GM23338 (cell line): Measurements from ENCODE around the gene PDHX. TPM values are rescaled to one million over a fixed set of nuclear protein-coding genes. Genes with fewer than 3 reads are reported as not detected.

Experiments used
- ATAC-seq: fragments of 200-7000 bp; cut with Tn5 transposase; 3 replicates; pipeline ENCODE4 v1.9.1; 2020
- DNase-seq: peaks from one replicate; pipeline ENCODE4 v3.0.0-alpha.2; 2015; ENCODE audit warnings: low spot score
- H2AFZ ChIP-seq: fragments of 200-600 bp; sonication (generic); 2 replicates; pipeline ENCODE4 v1.8.0; 2016; ENCODE audit warnings: antibody characterized with exemption, mild to moderate bottlenecking, moderate library complexity
- H3F3A ChIP-seq: fragments of 200-600 bp; sonication (generic); replicated peaks from 2 replicates; pipeline ENCODE4 v1.8.0; 2017; ENCODE audit warnings: antibody characterized with exemption, mixed run types, low read depth
- H3K27ac ChIP-seq: fragments of 200-600 bp; sonication (generic); 2 replicates; pipeline ENCODE4 v1.6.1; 2016; ENCODE audit warnings: low read depth
- H3K27me3 ChIP-seq: fragments of 200-600 bp; sonication (generic); 2 replicates; pipeline ENCODE4 v1.8.0; 2016; ENCODE audit warnings: mild to moderate bottlenecking, mixed run types, moderate library complexity; ENCODE audit not compliant: insufficient read depth
- H3K36me3 ChIP-seq: fragments of 200-600 bp; sonication (generic); 2 replicates; pipeline ENCODE4 v1.8.0; 2016; ENCODE audit warnings: mild to moderate bottlenecking; ENCODE audit not compliant: insufficient read depth
- H3K4me1 ChIP-seq: fragments of 200-600 bp; sonication (generic); 2 replicates; pipeline ENCODE4 v1.8.0; 2016; ENCODE audit warnings: mild to moderate bottlenecking, moderate library complexity; ENCODE audit not compliant: insufficient read depth
- H3K4me2 ChIP-seq: fragments of 200-600 bp; sonication (generic); 2 replicates; pipeline ENCODE4 v1.7.1; 2017; ENCODE audit warnings: mixed run types
- H3K4me3 ChIP-seq: fragments of 200-600 bp; sonication (generic); 2 replicates; pipeline ENCODE4 v1.6.1; 2016; ENCODE audit warnings: mixed run types
- H3K79me2 ChIP-seq: fragments of 200-600 bp; sonication (generic); replicated peaks from 2 replicates; pipeline ENCODE4 v1.8.0; 2017; ENCODE audit warnings: mild to moderate bottlenecking; ENCODE audit not compliant: insufficient read depth
- H3K9me2 ChIP-seq: fragments of 200-600 bp; sonication (generic); 2 replicates; pipeline ENCODE4 v1.8.0; 2017; ENCODE audit not compliant: insufficient read depth
- H4K20me1 ChIP-seq: fragments of 200-600 bp; sonication (generic); replicated peaks from 2 replicates; pipeline ENCODE4 v1.8.0; 2017; ENCODE audit warnings: mild to moderate bottlenecking; ENCODE audit not compliant: insufficient read depth
- H3K27ac Mint-ChIP-seq: 2 replicates; pipeline ENCODE4 v1.8.0; 2020; ENCODE audit warnings: inconsistent platforms, mild to moderate bottlenecking, moderate library complexity, mixed read lengths
- H3K27me3 Mint-ChIP-seq: 3 replicates; pipeline ENCODE4 v1.8.0; 2022; ENCODE audit warnings: low read depth, mild to moderate bottlenecking, moderate library complexity, mixed read lengths, inconsistent platforms; ENCODE audit not compliant: insufficient read depth, poor library complexity
- H3K36me3 Mint-ChIP-seq: 3 replicates; pipeline ENCODE4 v1.8.0; 2021; ENCODE audit warnings: low read depth, mild to moderate bottlenecking, inconsistent platforms, moderate library complexity, mixed read lengths
- H3K4me1 Mint-ChIP-seq: 3 replicates; pipeline ENCODE4 v1.8.0; 2020; ENCODE audit warnings: mild to moderate bottlenecking, inconsistent platforms, mixed read lengths
- H3K4me3 Mint-ChIP-seq: 3 replicates; pipeline ENCODE4 v1.8.0; 2021; ENCODE audit warnings: moderate library complexity, mild to moderate bottlenecking, inconsistent platforms, mixed read lengths
- H3K9me3 Mint-ChIP-seq: 3 replicates; pipeline ENCODE4 v1.8.0; 2020; ENCODE audit warnings: moderate library complexity, mild to moderate bottlenecking, inconsistent platforms, mixed read lengths
- CTCF ChIP-seq, 2 experiments: fragments of 200-600 bp in 1 of 2; sonication (generic) in 1 of 2; conservative IDR thresholded peaks; 2 replicates each; pipeline versions ENCODE4 v1.5.1 to v1.6.1; 2016 to 2017; ENCODE audit warnings: antibody characterized with exemption in 2 of 2, low read depth in 2 of 2, mild to moderate bottlenecking in 2 of 2, moderate library complexity in 1 of 2
- ETS1 ChIP-seq: IDR thresholded peaks from 2 replicates; pipeline ENCODE4 v1.6.1; 2016; ENCODE audit warnings: antibody characterized with exemption
- EZH2 ChIP-seq: fragments of 200-600 bp; sonication (generic); IDR thresholded peaks from one replicate; pipeline ENCODE4 v1.8.0; 2017; ENCODE audit warnings: antibody characterized with exemption, mild to moderate bottlenecking, low read depth; ENCODE audit not compliant: unreplicated experiment
- JUNB ChIP-seq: IDR thresholded peaks from one replicate; pipeline ENCODE4 v1.6.1; 2016; ENCODE audit warnings: antibody characterized with exemption; ENCODE audit not compliant: unreplicated experiment
- NANOG ChIP-seq: IDR thresholded peaks from 2 replicates; pipeline ENCODE4 v1.6.1; 2016; ENCODE audit warnings: antibody characterized with exemption, borderline replicate concordance
- POLR2AphosphoS5 ChIP-seq: IDR thresholded peaks from 2 replicates; pipeline ENCODE4 v1.6.1; 2016; ENCODE audit warnings: antibody characterized with exemption, low read depth
- REST ChIP-seq: IDR thresholded peaks from one replicate; pipeline ENCODE4 v1.6.1; 2018; ENCODE audit warnings: antibody characterized with exemption; ENCODE audit not compliant: unreplicated experiment
- ZNF114 ChIP-seq: fragments of 250-450 bp; sonication (Bioruptor Pico); IDR thresholded peaks from 2 replicates; pipeline ENCODE4 v1.5.0; 2020; ENCODE audit warnings: mild to moderate bottlenecking, moderate library complexity
- ZNF462 ChIP-seq: fragments of 250-450 bp; sonication (Bioruptor Pico); IDR thresholded peaks from 2 replicates; pipeline ENCODE4 v1.5.0; 2020; ENCODE audit warnings: mild to moderate bottlenecking, moderate library complexity
- polyA plus RNA-seq: library from polyadenylated mRNA; unstranded; fragments of >200 nt; fragmentation: Nextera tagmentation; extraction: Ambion mirVana; gene quantifications from 2 replicates; pipeline ENCODE4 v1.2.1, GENCODE V29; 2016
- total RNA-seq: library from RNA; depleted of rRNA; stranded (reverse); fragments of >200 nt; shearing (Covaris generic); gene quantifications from 2 replicates; pipeline ENCODE4 v1.2.3, GENCODE V29; 2014

PDHX gene
- total and polyA plus RNA-seq, 2 experiments from 2014 or later, result 36.9 to 40.2 TPM

GRCh38 chr11:35031346-35031745 is 114.9 kb downstream of the PDHX start (continued):
- no peak for TF ChIP-seq ZNF462

GRCh38 chr11:35031867-35032266 is 115.4 kb downstream of the PDHX start:
- H3K9me3 Mint-ChIP-seq, result no peaks in the 10 kb centered on the region
- Histone ChIP-seq H3K4me2 (no peak overlapping the region), H3K4me3 (no peak overlapping the region), H3K9me2 (0 out of 2 replicates have a peak, but pooled peaks cover 7% of the 10 kb centered on the region), H2AFZ (no peak overlapping the region), H4K20me1 (no peaks in the 10 kb centered on the region), H3K27ac (no peak overlapping the region), H3F3A (no peaks in the 10 kb centered on the region), H3K4me1 (no peaks in the 10 kb centered on the region), H3K36me3 (no peaks in the 10 kb centered on the region), H3K27me3 (no peaks in the 10 kb centered on the region), H3K79me2 (no peaks in the 10 kb centered on the region)
- H3K27ac Mint-ChIP-seq, result no peak overlapping the region
- peaks cover 2% of the 10 kb centered on the region for H3K27me3 Mint-ChIP-seq
- H3K4me3 Mint-ChIP-seq, result no peak overlapping the region
- DNase-seq (no peak), ATAC-seq (no peak)
- peaks cover 5% of the 10 kb centered on the region; the same call in 2 of the 3 replicates for H3K4me1 Mint-ChIP-seq
- TF ChIP-seq POLR2AphosphoS5 (no peak), EZH2 (no peak), REST (no peak), JUNB (no peak), NANOG (no peak), ETS1 (no peak), ZNF114 (CRISPR knock-in tag) (no peak), CTCF (conservative IDR thresholded peaks at IDR 0.05; ENCODE audit: low read depth in 2 of 2) (no peak)
- H3K36me3 Mint-ChIP-seq, result no peaks in the 10 kb centered on the region
